22Rv1 (cell line): ENCODE measurements around the gene TRIB2.

Experiments
- ZFX ChIP-seq: fragments of 450-650 bp; IDR thresholded peaks from 2 replicates; pipeline ENCODE4 v1.6.1; 2017; ENCODE audit warnings: antibody characterized with exemption, borderline replicate concordance
- TF ChIP-seq, protein P1 (sequence below): fragments of 450-650 bp; IDR thresholded peaks from 2 replicates; pipeline ENCODE4 v1.5.1; 2017; ENCODE audit warnings: mild to moderate bottlenecking

DNA sequence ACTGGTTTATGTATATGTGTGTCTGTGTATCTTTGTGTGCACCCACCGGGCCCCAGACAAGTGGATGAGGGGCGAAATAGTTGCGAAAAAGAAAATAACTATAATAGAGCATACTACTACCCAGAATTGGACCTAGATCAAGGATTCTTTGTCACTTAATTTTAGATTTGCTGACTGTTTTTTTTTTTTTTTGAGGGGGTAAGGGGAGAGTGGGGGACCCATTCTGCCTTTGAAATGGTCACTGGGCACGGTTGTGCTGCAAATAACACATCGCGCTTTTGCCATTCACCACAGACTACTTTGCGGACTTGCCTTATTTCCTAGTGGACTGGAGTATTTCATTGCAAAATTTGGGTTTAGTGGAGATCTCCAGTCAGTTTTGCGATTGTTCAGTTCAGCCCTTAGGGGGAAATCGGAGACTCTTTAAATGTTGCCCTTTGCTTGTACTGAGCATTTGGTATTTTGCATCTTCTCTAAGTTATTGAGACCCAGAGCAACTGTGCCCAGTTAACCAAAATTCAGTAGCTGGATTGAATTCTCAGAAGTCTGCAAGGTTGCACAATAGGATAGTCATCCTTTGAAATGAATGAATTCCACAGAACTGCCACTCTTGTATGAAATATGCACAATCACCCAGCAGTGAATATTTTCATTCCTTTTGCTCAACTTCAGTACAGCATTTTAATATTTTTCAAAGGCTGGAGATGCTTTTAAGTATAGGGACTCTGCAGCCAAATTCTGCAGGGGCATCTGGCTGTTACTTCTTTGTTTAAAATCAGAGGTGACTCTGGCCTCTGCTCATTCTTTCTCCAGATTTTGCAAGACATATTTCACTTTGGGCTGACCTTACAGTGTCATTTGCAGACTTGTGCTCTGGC, 2.9 kb downstream of the TRIB2 start:
- TF ChIP-seq, protein P1, sequence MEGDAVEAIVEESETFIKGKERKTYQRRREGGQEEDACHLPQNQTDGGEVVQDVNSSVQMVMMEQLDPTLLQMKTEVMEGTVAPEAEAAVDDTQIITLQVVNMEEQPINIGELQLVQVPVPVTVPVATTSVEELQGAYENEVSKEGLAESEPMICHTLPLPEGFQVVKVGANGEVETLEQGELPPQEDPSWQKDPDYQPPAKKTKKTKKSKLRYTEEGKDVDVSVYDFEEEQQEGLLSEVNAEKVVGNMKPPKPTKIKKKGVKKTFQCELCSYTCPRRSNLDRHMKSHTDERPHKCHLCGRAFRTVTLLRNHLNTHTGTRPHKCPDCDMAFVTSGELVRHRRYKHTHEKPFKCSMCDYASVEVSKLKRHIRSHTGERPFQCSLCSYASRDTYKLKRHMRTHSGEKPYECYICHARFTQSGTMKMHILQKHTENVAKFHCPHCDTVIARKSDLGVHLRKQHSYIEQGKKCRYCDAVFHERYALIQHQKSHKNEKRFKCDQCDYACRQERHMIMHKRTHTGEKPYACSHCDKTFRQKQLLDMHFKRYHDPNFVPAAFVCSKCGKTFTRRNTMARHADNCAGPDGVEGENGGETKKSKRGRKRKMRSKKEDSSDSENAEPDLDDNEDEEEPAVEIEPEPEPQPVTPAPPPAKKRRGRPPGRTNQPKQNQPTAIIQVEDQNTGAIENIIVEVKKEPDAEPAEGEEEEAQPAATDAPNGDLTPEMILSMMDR = no peak
- TF ChIP-seq ZFX = no peak
